A673 (cell line): ENCODE measurements around the gene SOX11. TPM values are rescaled to one million over a fixed set of nuclear protein-coding genes. Genes with fewer than 3 reads are reported as not detected.

Source experiments
- BruUV-seq: library from RNA; stranded (reverse); fragments of 400-500 nt; replicated peaks from 2 replicates; lab custom pipeline; 2021; lab: Mats Ljungman, UMichigan
- CTCF ChIA-PET: fragments of 300-600 bp; sonication (Branson Sonifier 250); formaldehyde crosslinking; loops from one replicate; lab custom pipeline; 2022; ENCODE audit warnings: antibody characterized with exemption; lab: Charles Lee
- POLR2A ChIA-PET: fragments of 300-600 bp; sonication (Branson Sonifier 250); formaldehyde crosslinking; loops from one replicate; lab custom pipeline; 2022; ENCODE audit warnings: antibody characterized with exemption; ENCODE audit not compliant: low non-redundant PET; lab: Charles Lee
- DNase-seq: peaks from one replicate; pipeline ENCODE4 v3.0.0-alpha.2; 2015; ENCODE audit warnings: low spot score
- H3K27ac ChIP-seq: fragments of 200-600 bp; sonication (generic); 2 replicates; pipeline ENCODE4 v1.5.1; 2016; ENCODE audit warnings: mixed run types, low read depth, mild to moderate bottlenecking, mixed read lengths, antibody characterized with exemption, low read length; ENCODE audit not compliant: poor library complexity, severe bottlenecking
- H3K27me3 ChIP-seq: fragments of 200-600 bp; sonication (generic); replicated peaks from 2 replicates; pipeline ENCODE4 v1.6.1; 2017; ENCODE audit warnings: mixed run types, low read depth, mild to moderate bottlenecking, mixed read lengths, antibody characterized with exemption, low read length; ENCODE audit not compliant: insufficient read depth, poor library complexity
- H3K36me3 ChIP-seq: fragments of 200-600 bp; sonication (generic); 2 replicates; pipeline ENCODE4 v1.6.1; 2016; ENCODE audit warnings: mixed run types, mild to moderate bottlenecking, mixed read lengths, antibody characterized with exemption, low read length; ENCODE audit not compliant: insufficient read depth, poor library complexity, severe bottlenecking
- H3K4me1 ChIP-seq: fragments of 200-600 bp; sonication (generic); 2 replicates; pipeline ENCODE4 v1.6.1; 2017; ENCODE audit warnings: mixed run types, mild to moderate bottlenecking, mixed read lengths, antibody characterized with exemption, low read length; ENCODE audit not compliant: insufficient read depth, poor library complexity, severe bottlenecking
- H3K4me3 ChIP-seq: fragments of 200-600 bp; sonication (generic); 2 replicates; pipeline ENCODE4 v1.5.1; 2016; ENCODE audit warnings: low read depth, mixed run types, mild to moderate bottlenecking, mixed read lengths, low read length; ENCODE audit not compliant: poor library complexity, severe bottlenecking
- H3K9me3 ChIP-seq: fragments of 200-600 bp; sonication (generic); 2 replicates; pipeline ENCODE4 v1.6.1; 2016; ENCODE audit warnings: mixed run types, low read depth, mild to moderate bottlenecking, mixed read lengths, antibody characterized with exemption, low read length; ENCODE audit not compliant: poor library complexity, severe bottlenecking
- CTCF ChIP-seq: fragments of 300-800, 200-600 bp; sonication (generic); conservative IDR thresholded peaks from 2 replicates; pipeline ENCODE4 v1.5.1; 2017; ENCODE audit warnings: low read depth, mild to moderate bottlenecking, antibody characterized with exemption, low read length, moderate library complexity, mixed read lengths
- EZH2 ChIP-seq: fragments of 200-600 bp; sonication (generic); IDR thresholded peaks from 2 replicates; pipeline ENCODE4 v1.6.1; 2017; ENCODE audit warnings: borderline replicate concordance, low read depth, mild to moderate bottlenecking, mixed read lengths, antibody characterized with exemption, low read length; ENCODE audit not compliant: poor library complexity, severe bottlenecking
- intact Hi-C: fragments of 100-400 bp; cut with micrococcal nuclease; formaldehyde crosslinking; loops from one replicate; pipeline ENCODE4 v1.10.0; 2022; ENCODE audit not compliant: unreplicated experiment
- total RNA-seq: library from RNA; stranded (reverse); gene quantifications from 2 replicates; pipeline ENCODE4 v1.2.3, GENCODE V29; 2021

SOX11 gene
- total RNA-seq, 1 experiment from 2014 or later, result 73.9 TPM

- CTCF ChIA-PET, result no interaction called here
- no peaks in the 10 kb centered on the region for H3K27me3 ChIP-seq
- no peak for TF ChIP-seq CTCF
- no peak for TF ChIP-seq EZH2
- no peaks in the 10 kb centered on the region for H3K36me3 ChIP-seq
- intact Hi-C loops, result no loop called here
- no peaks in the 10 kb centered on the region for H3K9me3 ChIP-seq
- H3K4me3 ChIP-seq, result peak overlapping the region; percentile 20
- POLR2A ChIA-PET, result no interaction called here
- DNase-seq, result peak; percentile 38
- H3K4me1 ChIP-seq, result no peaks in the 10 kb centered on the region
- H3K27ac ChIP-seq, result peak overlapping the region; percentile 42
- no TSS peak for BruUV-seq
These were observed 33.7 kb downstream of the SOX11 start for GRCh38 chr2:5725794-5726463.

- H3K27me3 ChIP-seq, result no peaks in the 10 kb centered on the region
- BruUV-seq, result no TSS peak
- no peak for DNase-seq
- TF ChIP-seq CTCF (no peak), EZH2 (no peak)
- no peaks in the 10 kb centered on the region for H3K9me3 ChIP-seq
- POLR2A ChIA-PET, result no interaction called here
- H3K36me3 ChIP-seq, result no peaks in the 10 kb centered on the region
- no peaks in the 10 kb centered on the region for H3K4me1 ChIP-seq
- H3K27ac ChIP-seq, result no peak overlapping the region
- H3K4me3 ChIP-seq, result no peak overlapping the region
- intact Hi-C loops, result no loop called here
- CTCF ChIA-PET, result no interaction called here
These were observed 35.1 kb downstream of the SOX11 start for GRCh38 chr2:5727235-5727634.

GRCh38 chr2:5729416-5729815, 37.2 kb downstream of the SOX11 start:
- no peak for DNase-seq
- Histone ChIP-seq H3K27ac (no peak overlapping the region), H3K27me3 (no peaks in the 10 kb centered on the region), H3K4me3 (no peak overlapping the region), H3K9me3 (no peaks in the 10 kb centered on the region), H3K36me3 (no peaks in the 10 kb centered on the region), H3K4me1 (no peaks in the 10 kb centered on the region)
- POLR2A ChIA-PET, result no interaction called here
- BruUV-seq, result no TSS peak
- CTCF ChIA-PET, result no interaction called here
- intact Hi-C loops, result no loop called here
- no peak for TF ChIP-seq CTCF
